Activated T-helper 17 cell treated with anti-CD3 and anti-CD28 coated beads, Interleukin-2, amount 50 U/mL, for 72 hours (primary cell): ENCODE results near the gene ATPAF1. TPM values are rescaled to one million over a fixed set of nuclear protein-coding genes. Genes with fewer than 3 reads are reported as not detected.

Experiments used
- ATAC-seq: fragments of 150-1000 bp; cut with Tn5 transposase; replicated peaks from 2 replicates; pipeline ENCODE4 v1.10.0; 2021; ENCODE audit warnings: mild to moderate bottlenecking, moderate library complexity
- H3K27ac Mint-ChIP-seq: one replicate; pipeline ENCODE4 v1.8.0; 2022; ENCODE audit warnings: mixed read lengths
- H3K27me3 Mint-ChIP-seq: one replicate; pipeline ENCODE4 v1.8.0; 2022; ENCODE audit warnings: mixed read lengths
- H3K36me3 Mint-ChIP-seq: one replicate; pipeline ENCODE4 v1.8.0; 2022; ENCODE audit warnings: low read depth, mild to moderate bottlenecking, mixed read lengths
- H3K4me1 Mint-ChIP-seq: one replicate; pipeline ENCODE4 v1.8.0; 2022; ENCODE audit warnings: mixed read lengths
- H3K4me3 Mint-ChIP-seq: one replicate; pipeline ENCODE4 v1.8.0; 2022; ENCODE audit warnings: mild to moderate bottlenecking, mixed read lengths
- H3K9me3 Mint-ChIP-seq: one replicate; pipeline ENCODE4 v1.8.0; 2022; ENCODE audit warnings: mixed read lengths
- total RNA-seq, 2 donors: library from RNA; stranded (reverse); gene quantifications; one replicate each; pipeline ENCODE4 v1.2.3, GENCODE V29; 2022

ATPAF1 gene
- total RNA-seq, 2 donors from 2014 or later: 33.4 to 42.6 TPM

GRCh38 chr1:46689356-46689755 lies 21.2 kb upstream of the ATPAF1 start:
- Mint-ChIP-seq H3K4me1 (peaks cover 3% of the 10 kb centered on the region), H3K4me3 (no peak overlapping the region), H3K27ac (peak overlapping the region; percentile 79), H3K36me3 (peaks cover 100% of the 10 kb centered on the region), H3K27me3 (no peaks in the 10 kb centered on the region), H3K9me3 (no peaks in the 10 kb centered on the region)
- ATAC-seq: no peak

- Mint-ChIP-seq H3K27ac (peak overlapping the region; percentile 79), H3K9me3 (no peaks in the 10 kb centered on the region), H3K36me3 (peaks cover 100% of the 10 kb centered on the region), H3K27me3 (no peaks in the 10 kb centered on the region), H3K4me1 (peaks cover 3% of the 10 kb centered on the region), H3K4me3 (no peak overlapping the region)
- ATAC-seq: no peak
Observed at GRCh38 chr1:46687921-46688509, 19.9 kb upstream of the ATPAF1 start.

- H3K4me3 Mint-ChIP-seq: no peak overlapping the region
- H3K9me3 Mint-ChIP-seq: no peaks in the 10 kb centered on the region
Observed at GRCh38 chr1:46687093-46687659, 19.0 kb upstream of the ATPAF1 start.

GRCh38 chr1:46686255-46686654 lies 18.1 kb upstream of the ATPAF1 start:
- H3K36me3 Mint-ChIP-seq: peaks cover 100% of the 10 kb centered on the region
- peak overlapping the region; percentile 28 for H3K27ac Mint-ChIP-seq
- H3K27me3 Mint-ChIP-seq: no peaks in the 10 kb centered on the region
- peaks cover 3% of the 10 kb centered on the region for H3K4me1 Mint-ChIP-seq
- no peak overlapping the region for H3K4me3 Mint-ChIP-seq
- no peak for ATAC-seq
- no peaks in the 10 kb centered on the region for H3K9me3 Mint-ChIP-seq

More at GRCh38 chr1:46687093-46687659, 19.0 kb upstream of the ATPAF1 start:
- no peak for ATAC-seq
- peaks cover 3% of the 10 kb centered on the region for H3K4me1 Mint-ChIP-seq
- peak overlapping the region; percentile 79 for H3K27ac Mint-ChIP-seq
- H3K27me3 Mint-ChIP-seq: no peaks in the 10 kb centered on the region
- H3K36me3 Mint-ChIP-seq: peaks cover 100% of the 10 kb centered on the region

- H3K4me3 Mint-ChIP-seq: no peak overlapping the region
- peak overlapping the region; percentile 31 for H3K27ac Mint-ChIP-seq
- no peaks in the 10 kb centered on the region for H3K9me3 Mint-ChIP-seq
- no peaks in the 10 kb centered on the region for H3K27me3 Mint-ChIP-seq
- H3K4me1 Mint-ChIP-seq: no peaks in the 10 kb centered on the region
- peaks cover 100% of the 10 kb centered on the region for H3K36me3 Mint-ChIP-seq
- ATAC-seq: no peak
Observed at GRCh38 chr1:46684670-46685069, 16.5 kb upstream of the ATPAF1 start.

GRCh38 chr1:46682064-46682463 lies 13.9 kb upstream of the ATPAF1 start:
- no peak for ATAC-seq
- Mint-ChIP-seq H3K27ac (peak overlapping the region; percentile 25), H3K4me1 (peaks cover 4% of the 10 kb centered on the region), H3K4me3 (no peak overlapping the region), H3K9me3 (no peaks in the 10 kb centered on the region), H3K36me3 (peaks cover 98% of the 10 kb centered on the region), H3K27me3 (no peaks in the 10 kb centered on the region)

GRCh38 chr1:46681333-46682034 lies 13.3 kb upstream of the ATPAF1 start:
- peaks cover 98% of the 10 kb centered on the region for H3K36me3 Mint-ChIP-seq

GRCh38 chr1:46679789-46680573 lies 11.8 kb upstream of the ATPAF1 start:
- Mint-ChIP-seq H3K27me3 (no peaks in the 10 kb centered on the region), H3K4me3 (no peak overlapping the region), H3K36me3 (peaks cover 98% of the 10 kb centered on the region), H3K27ac (peak overlapping the region; percentile 53), H3K4me1 (peaks cover 23% of the 10 kb centered on the region), H3K9me3 (no peaks in the 10 kb centered on the region)
- no peak for ATAC-seq

More at GRCh38 chr1:46681333-46682034, 13.3 kb upstream of the ATPAF1 start:
- H3K4me1 Mint-ChIP-seq: peaks cover 10% of the 10 kb centered on the region
- peak overlapping the region; percentile 25 for H3K27ac Mint-ChIP-seq
- no peaks in the 10 kb centered on the region for H3K9me3 Mint-ChIP-seq
- no peak for ATAC-seq
- H3K4me3 Mint-ChIP-seq: no peak overlapping the region
- no peaks in the 10 kb centered on the region for H3K27me3 Mint-ChIP-seq

- no peak for ATAC-seq
- H3K4me1 Mint-ChIP-seq: peaks cover 29% of the 10 kb centered on the region
- peak overlapping the region; percentile 78 for H3K4me3 Mint-ChIP-seq
- no peaks in the 10 kb centered on the region for H3K27me3 Mint-ChIP-seq
- H3K27ac Mint-ChIP-seq: peak overlapping the region; percentile 89
- H3K36me3 Mint-ChIP-seq: peaks cover 90% of the 10 kb centered on the region
- no peaks in the 10 kb centered on the region for H3K9me3 Mint-ChIP-seq
Observed at GRCh38 chr1:46677339-46677738, 9.2 kb upstream of the ATPAF1 start.

- Mint-ChIP-seq H3K27ac (peak overlapping the region; percentile 89), H3K9me3 (no peaks in the 10 kb centered on the region), H3K4me3 (peak overlapping the region; percentile 78), H3K36me3 (peaks cover 83% of the 10 kb centered on the region), H3K27me3 (no peaks in the 10 kb centered on the region), H3K4me1 (peaks cover 29% of the 10 kb centered on the region)
- no peak for ATAC-seq
Observed at GRCh38 chr1:46676531-46676930, 8.4 kb upstream of the ATPAF1 start.

- Mint-ChIP-seq H3K36me3 (peaks cover 75% of the 10 kb centered on the region), H3K4me3 (peak overlapping the region; percentile 78), H3K27me3 (no peaks in the 10 kb centered on the region), H3K9me3 (no peaks in the 10 kb centered on the region), H3K4me1 (peaks cover 29% of the 10 kb centered on the region), H3K27ac (peak overlapping the region; percentile 89)
- peak; percentile 81 for ATAC-seq
Observed at GRCh38 chr1:46675549-46676314, 7.6 kb upstream of the ATPAF1 start.

- H3K27ac Mint-ChIP-seq: peak overlapping the region; percentile 71
- H3K36me3 Mint-ChIP-seq: peaks cover 58% of the 10 kb centered on the region
- peaks cover 29% of the 10 kb centered on the region for H3K4me1 Mint-ChIP-seq
- no peaks in the 10 kb centered on the region for H3K27me3 Mint-ChIP-seq
- H3K9me3 Mint-ChIP-seq: no peaks in the 10 kb centered on the region
- peak overlapping the region; percentile 7 for H3K4me3 Mint-ChIP-seq
- peak; percentile 82 for ATAC-seq
Observed at GRCh38 chr1:46673749-46674182, 5.6 kb upstream of the ATPAF1 start.

GRCh38 chr1:46672696-46673095 lies 4.5 kb upstream of the ATPAF1 start:
- Mint-ChIP-seq H3K27me3 (no peaks in the 10 kb centered on the region), H3K9me3 (no peaks in the 10 kb centered on the region), H3K4me1 (peaks cover 29% of the 10 kb centered on the region), H3K36me3 (peaks cover 47% of the 10 kb centered on the region), H3K27ac (peak overlapping the region; percentile 35), H3K4me3 (no peak overlapping the region)
- no peak for ATAC-seq

- Mint-ChIP-seq H3K27me3 (no peaks in the 10 kb centered on the region), H3K9me3 (no peaks in the 10 kb centered on the region), H3K36me3 (peaks cover 36% of the 10 kb centered on the region), H3K4me1 (peaks cover 30% of the 10 kb centered on the region), H3K27ac (peak within 1 kb of the TSS; percentile 35), H3K4me3 (no peak within 1 kb of the TSS)
- ATAC-seq: no peak
Observed at GRCh38 chr1:46671554-46671953, 3.4 kb upstream of the ATPAF1 start, which contains the start of gene TEX38. Gene TEX38, plus strand, starts transcription at chr1:46671854. Its CDS starts 81 bp downstream, at chr1:46671935.
